GM06990 (cell line): ENCODE results near the gene TRIM6.

ENCODE experiments used
- DNase-seq: peaks from one replicate; pipeline ENCODE4 v3.0.0-alpha.2; 2011; ENCODE audit not compliant: insufficient read length; ENCODE audit errors: extremely low read depth
- H3K27me3 ChIP-seq: replicated peaks from 2 replicates; pipeline ENCODE4 v1.6.0; 2011; ENCODE audit warnings: low read length; ENCODE audit not compliant: control insufficient read depth, insufficient read depth
- H3K36me3 ChIP-seq: 2 replicates; pipeline ENCODE4 v1.5.1; 2011; ENCODE audit warnings: low read length; ENCODE audit not compliant: control insufficient read depth, insufficient read depth
- H3K4me3 ChIP-seq: replicated peaks from 2 replicates; pipeline ENCODE4 v1.5.1; 2011; ENCODE audit warnings: low read depth, mild to moderate bottlenecking, control low read depth, low read length
- CTCF ChIP-seq: IDR thresholded peaks from 2 replicates; pipeline ENCODE4 v1.5.1; 2011; ENCODE audit warnings: low read length, control low read depth, mild to moderate bottlenecking, inconsistent platforms; ENCODE audit not compliant: insufficient read depth, poor library complexity, severe bottlenecking

TRIM6 gene

GRCh38 chr11:5626196-5626595 is 29.8 kb downstream of the TRIM6 start:
- Histone ChIP-seq H3K27me3 (no peaks in the 10 kb centered on the region), H3K36me3 (no peaks in the 10 kb centered on the region), H3K4me3 (no peak overlapping the region)
- no peak for DNase-seq
- no peak for TF ChIP-seq CTCF

- H3K36me3 ChIP-seq: peaks cover 3% of the 10 kb centered on the region
- no peak for TF ChIP-seq CTCF
- H3K27me3 ChIP-seq: no peaks in the 10 kb centered on the region
- H3K4me3 ChIP-seq: no peak overlapping the region
- DNase-seq: no peak
Measured at GRCh38 chr11:5631417-5631816, 35.0 kb downstream of the TRIM6 start.

GRCh38 chr11:5631969-5632635 is 35.7 kb downstream of the TRIM6 start:
- TF ChIP-seq CTCF: no peak
- peak; percentile 61 for DNase-seq
- H3K36me3 ChIP-seq: peaks cover 3% of the 10 kb centered on the region
- no peaks in the 10 kb centered on the region for H3K27me3 ChIP-seq
- peak overlapping the region; percentile 39; the same call in 1 of the 2 replicates for H3K4me3 ChIP-seq

GRCh38 chr11:5639953-5640352 is 43.5 kb downstream of the TRIM6 start:
- Histone ChIP-seq H3K36me3 (peaks cover 7% of the 10 kb centered on the region), H3K4me3 (no peak overlapping the region), H3K27me3 (no peaks in the 10 kb centered on the region)
- TF ChIP-seq CTCF: no peak
- DNase-seq: no peak

- Histone ChIP-seq H3K27me3 (no peaks in the 10 kb centered on the region), H3K36me3 (peaks cover 7% of the 10 kb centered on the region), H3K4me3 (no peak overlapping the region)
- no peak for DNase-seq
- TF ChIP-seq CTCF: no peak
Measured at GRCh38 chr11:5643585-5643984, 47.1 kb downstream of the TRIM6 start.

- no peak for DNase-seq
- TF ChIP-seq CTCF: no peak
- H3K36me3 ChIP-seq: peaks cover 7% of the 10 kb centered on the region
- H3K27me3 ChIP-seq: no peaks in the 10 kb centered on the region
- H3K4me3 ChIP-seq: no peak overlapping the region
Measured at GRCh38 chr11:5646139-5646538, 49.7 kb downstream of the TRIM6 start.
